Activated naive CD4-positive, alpha-beta T cell treated with anti-CD3 and anti-CD28 coated beads, Interleukin-2, amount 50 U/mL, for 24 hours (primary cell): Measurements from ENCODE around the gene ZNF263.
"Not testable (repeated sequence)": the region's sequence is repeated elsewhere in the genome, so short reads cannot be mapped to it uniquely, and the experiment has no call there.

Source experiments
- H3K27ac Mint-ChIP-seq: one replicate; pipeline ENCODE4 v1.8.0; 2021; ENCODE audit warnings: mild to moderate bottlenecking, mixed read lengths
- H3K27me3 Mint-ChIP-seq: one replicate; pipeline ENCODE4 v1.8.0; 2021; ENCODE audit warnings: mixed read lengths
- H3K36me3 Mint-ChIP-seq: one replicate; pipeline ENCODE4 v1.8.0; 2021; ENCODE audit warnings: mixed read lengths
- H3K4me1 Mint-ChIP-seq: one replicate; pipeline ENCODE4 v1.8.0; 2021; ENCODE audit warnings: mixed read lengths
- H3K4me3 Mint-ChIP-seq: one replicate; pipeline ENCODE4 v1.8.0; 2021; ENCODE audit warnings: mild to moderate bottlenecking, mixed read lengths
- H3K9me3 Mint-ChIP-seq: one replicate; pipeline ENCODE4 v1.8.0; 2021; ENCODE audit warnings: mixed read lengths

Gene ZNF263

GRCh38 chr16:3256866-3257465 lies 26.3 kb upstream of the ZNF263 start:
- peaks cover 4% of the 10 kb centered on the region for H3K4me1 Mint-ChIP-seq
- H3K9me3 Mint-ChIP-seq, result no peaks in the 10 kb centered on the region
- peaks cover 2% of the 10 kb centered on the region for H3K27me3 Mint-ChIP-seq
- no peaks in the 10 kb centered on the region for H3K36me3 Mint-ChIP-seq
- no peak overlapping the region for H3K4me3 Mint-ChIP-seq
- no peak overlapping the region for H3K27ac Mint-ChIP-seq

GRCh38 chr16:3259836-3260235 lies 23.5 kb upstream of the ZNF263 start:
- Mint-ChIP-seq H3K27ac (no peak overlapping the region), H3K4me3 (no peak overlapping the region), H3K36me3 (no peaks in the 10 kb centered on the region), H3K4me1 (peaks cover 25% of the 10 kb centered on the region), H3K27me3 (no peaks in the 10 kb centered on the region), H3K9me3 (no peaks in the 10 kb centered on the region)

GRCh38 chr16:3262517-3262916 lies 20.8 kb upstream of the ZNF263 start:
- Mint-ChIP-seq H3K9me3 (no peaks in the 10 kb centered on the region), H3K27me3 (no peaks in the 10 kb centered on the region), H3K27ac (peak overlapping the region; percentile 68), H3K36me3 (peaks cover 2% of the 10 kb centered on the region), H3K4me1 (peaks cover 31% of the 10 kb centered on the region), H3K4me3 (peak overlapping the region; percentile 62)

GRCh38 chr16:3264137-3265036 lies 18.9 kb upstream of the ZNF263 start:
- Mint-ChIP-seq H3K27me3 (no peaks in the 10 kb centered on the region), H3K4me3 (peak overlapping the region; percentile 89), H3K36me3 (peaks cover 13% of the 10 kb centered on the region), H3K4me1 (peaks cover 31% of the 10 kb centered on the region), H3K27ac (peak overlapping the region; percentile 98), H3K9me3 (peaks cover 4% of the 10 kb centered on the region)

- H3K36me3 Mint-ChIP-seq, result peaks cover 14% of the 10 kb centered on the region
- no peaks in the 10 kb centered on the region for H3K27me3 Mint-ChIP-seq
- peaks cover 5% of the 10 kb centered on the region for H3K9me3 Mint-ChIP-seq
- H3K4me1 Mint-ChIP-seq, result peaks cover 27% of the 10 kb centered on the region
- no peak overlapping the region for H3K27ac Mint-ChIP-seq
- no peak overlapping the region for H3K4me3 Mint-ChIP-seq
Measured at GRCh38 chr16:3266873-3267537, 16.3 kb upstream of the ZNF263 start.

GRCh38 chr16:3268294-3268693 lies 15.0 kb upstream of the ZNF263 start:
- Mint-ChIP-seq H3K9me3 (peaks cover 5% of the 10 kb centered on the region), H3K27ac (no peak overlapping the region), H3K27me3 (no peaks in the 10 kb centered on the region), H3K4me1 (peaks cover 14% of the 10 kb centered on the region), H3K36me3 (peaks cover 14% of the 10 kb centered on the region), H3K4me3 (no peak overlapping the region)

- not testable (repeated sequence) for H3K4me1 Mint-ChIP-seq, H3K27ac Mint-ChIP-seq, H3K27me3 Mint-ChIP-seq, H3K9me3 Mint-ChIP-seq, H3K4me3 Mint-ChIP-seq
- H3K36me3 Mint-ChIP-seq, result peaks cover 14% of the 10 kb centered on the region
Measured at GRCh38 chr16:3270718-3271117, 12.6 kb upstream of the ZNF263 start.

- H3K27ac Mint-ChIP-seq, H3K9me3 Mint-ChIP-seq, H3K4me3 Mint-ChIP-seq, H3K4me1 Mint-ChIP-seq, H3K27me3 Mint-ChIP-seq: not testable (repeated sequence)
- peaks cover 12% of the 10 kb centered on the region for H3K36me3 Mint-ChIP-seq
Measured at GRCh38 chr16:3271281-3271680, 12.0 kb upstream of the ZNF263 start.

- Mint-ChIP-seq H3K36me3 (peaks cover 2% of the 10 kb centered on the region), H3K4me1 (no peaks in the 10 kb centered on the region), H3K9me3 (no peaks in the 10 kb centered on the region), H3K27ac (no peak overlapping the region), H3K27me3 (no peaks in the 10 kb centered on the region), H3K4me3 (no peak overlapping the region)
Measured at GRCh38 chr16:3274490-3274889, 8.8 kb upstream of the ZNF263 start.

GRCh38 chr16:3274947-3275346 lies 8.3 kb upstream of the ZNF263 start:
- H3K27ac Mint-ChIP-seq, result no peak overlapping the region
- H3K9me3 Mint-ChIP-seq, result no peaks in the 10 kb centered on the region
- H3K27me3 Mint-ChIP-seq, result no peaks in the 10 kb centered on the region
- no peaks in the 10 kb centered on the region for H3K4me1 Mint-ChIP-seq
- no peak overlapping the region for H3K4me3 Mint-ChIP-seq
- H3K36me3 Mint-ChIP-seq, result peaks cover under 1% of the 10 kb centered on the region

GRCh38 chr16:3276679-3277078 lies 6.6 kb upstream of the ZNF263 start:
- no peak overlapping the region for H3K27ac Mint-ChIP-seq
- H3K4me3 Mint-ChIP-seq, result no peak overlapping the region
- H3K27me3 Mint-ChIP-seq, result no peaks in the 10 kb centered on the region
- H3K9me3 Mint-ChIP-seq, result no peaks in the 10 kb centered on the region
- no peaks in the 10 kb centered on the region for H3K36me3 Mint-ChIP-seq
- no peaks in the 10 kb centered on the region for H3K4me1 Mint-ChIP-seq

- H3K27me3 Mint-ChIP-seq, result no peaks in the 10 kb centered on the region
- H3K4me1 Mint-ChIP-seq, result peaks cover 30% of the 10 kb centered on the region
- peaks cover 4% of the 10 kb centered on the region for H3K9me3 Mint-ChIP-seq
- H3K27ac Mint-ChIP-seq, result no peak overlapping the region
- peak overlapping the region; percentile 55 for H3K4me3 Mint-ChIP-seq
- H3K36me3 Mint-ChIP-seq, result peaks cover 15% of the 10 kb centered on the region
Measured at GRCh38 chr16:3281222-3281820, 2.0 kb upstream of the ZNF263 start.

GRCh38 chr16:3282103-3282729 lies 1.1 kb upstream of the ZNF263 start:
- peak overlapping the region; percentile 98 for H3K4me3 Mint-ChIP-seq
- peak overlapping the region; percentile 84 for H3K27ac Mint-ChIP-seq
- H3K9me3 Mint-ChIP-seq, result peaks cover 4% of the 10 kb centered on the region
- H3K27me3 Mint-ChIP-seq, result no peaks in the 10 kb centered on the region
- peaks cover 22% of the 10 kb centered on the region for H3K36me3 Mint-ChIP-seq
- peaks cover 34% of the 10 kb centered on the region for H3K4me1 Mint-ChIP-seq

GRCh38 chr16:3283543-3284447 lies 504 bp downstream of the ZNF263 start:
- H3K36me3 Mint-ChIP-seq, result peaks cover 30% of the 10 kb centered on the region

More at GRCh38 chr16:3283543-3284447, 504 bp downstream of the ZNF263 start:
- peaks cover 34% of the 10 kb centered on the region for H3K4me1 Mint-ChIP-seq
- H3K27ac Mint-ChIP-seq, result peak overlapping the region; percentile 99
- H3K9me3 Mint-ChIP-seq, result peaks cover 4% of the 10 kb centered on the region
- H3K27me3 Mint-ChIP-seq, result no peaks in the 10 kb centered on the region
- H3K4me3 Mint-ChIP-seq, result peak overlapping the region; percentile 98
